K562 (cell line): ENCODE results near the gene EHD2. TPM values are rescaled to one million over a fixed set of nuclear protein-coding genes. Genes with fewer than 3 reads are reported as not detected.

Experiments
- ATAC-seq: fragments of 200-7000 bp; cut with Tn5 transposase; 3 replicates; pipeline ENCODE4 v1.9.1; 2020; ENCODE audit warnings: moderate library complexity
- BruUV-seq: library from RNA; stranded (reverse); fragments of 400-500 nt; replicated peaks from 2 replicates; lab custom pipeline; 2021; lab: Mats Ljungman, UMichigan
- CTCF ChIA-PET: fragments of 300-600 bp; formaldehyde crosslinking; extraction: SDS; loops from one replicate; lab custom pipeline; 2021; ENCODE audit warnings: low intra/inter-chr PET ratio; lab: Yijun Ruan, JAX
- POLR2A ChIA-PET: fragments of 300-600, 350-650 bp; sonication (Branson Sonifier 250); formaldehyde crosslinking; extraction: SDS; loops from one replicate; lab custom pipeline; 2021; ENCODE audit warnings: antibody characterized with exemption, inconsistent platforms; lab: Yijun Ruan, JAX
- DNase-seq, 4 experiments: peaks; one replicate each; pipeline versions ENCODE4 v3.0.0 to v3.0.0-alpha.2; 2011 to 2018; ENCODE audit warnings: low spot score in 3 of 4, mixed read lengths in 3 of 4; ENCODE audit errors: extremely low read depth in 1 of 4
- FAIRE-seq: peaks from 2 replicates; lab custom pipeline; 2011; peaks lifted over from hg19 to GRCh38; lab: Jason Lieb, UNC
- H2AFZ ChIP-seq: 2 replicates; pipeline ENCODE4 v1.6.0; 2011; ENCODE audit warnings: low read depth, low read length, control low read depth, inconsistent platforms
- H3K27ac ChIP-seq: fragments of 200-600 bp; 3 replicates; pipeline ENCODE4 v1.8.0; 2011; ENCODE audit warnings: low read depth, mild to moderate bottlenecking, control low read depth, inconsistent platforms, low read length, moderate library complexity, mixed read lengths; ENCODE audit errors: extremely low read depth
- H3K27me3 ChIP-seq, 2 experiments: fragments of 300-600 bp in 1 of 2; 2 replicates in 1 of 2; 3 replicates in 1 of 2; pipeline versions ENCODE4 v1.6.0 to v1.8.0; 2011; ENCODE audit warnings: inconsistent platforms in 2 of 2, low read length in 2 of 2, mild to moderate bottlenecking in 1 of 2, mixed read lengths in 1 of 2, moderate library complexity in 1 of 2; ENCODE audit not compliant: control insufficient read depth in 2 of 2, insufficient read depth in 2 of 2
- H3K36me3 ChIP-seq: fragments of 300-600 bp; 3 replicates; pipeline ENCODE4 v1.8.0; 2011; ENCODE audit warnings: mild to moderate bottlenecking, low read length, inconsistent platforms; ENCODE audit not compliant: control insufficient read depth, insufficient read depth
- H3K4me1 ChIP-seq, 2 experiments: fragments of 200-600 bp in 1 of 2; replicated peaks in 1 of 2; 2 replicates in 1 of 2; 3 replicates in 1 of 2; pipeline versions ENCODE4 v1.5.1 to v1.8.0; 2011; ENCODE audit warnings: inconsistent platforms in 2 of 2, low read length in 2 of 2, mild to moderate bottlenecking in 1 of 2, mixed read lengths in 1 of 2, moderate library complexity in 1 of 2; ENCODE audit not compliant: control insufficient read depth in 2 of 2, insufficient read depth in 2 of 2
- H3K4me2 ChIP-seq: 2 replicates; pipeline ENCODE4 v1.6.1; 2011; ENCODE audit warnings: low read length, control low read depth, inconsistent platforms, mixed read lengths; ENCODE audit not compliant: insufficient read depth
- H3K4me3 ChIP-seq: fragments of 200-600 bp; sonication (generic), shearing (Covaris generic); 2 replicates; pipeline ENCODE4 v1.5.1; 2016; ENCODE audit warnings: control low read depth, inconsistent platforms
- H3K79me2 ChIP-seq: fragments of 200-600 bp; 3 replicates; pipeline ENCODE4 v1.8.0; 2011; ENCODE audit warnings: low read length, inconsistent platforms; ENCODE audit not compliant: control insufficient read depth, insufficient read depth
- H3K9ac ChIP-seq, 2 experiments: 2 replicates each; pipeline versions ENCODE4 v1.6.0 to v1.6.1; 2011; ENCODE audit warnings: low read depth in 2 of 2, low read length in 2 of 2, control low read depth in 1 of 2, inconsistent platforms in 1 of 2, mild to moderate bottlenecking in 1 of 2, mixed read lengths in 1 of 2; ENCODE audit not compliant: insufficient read depth in 1 of 2
- H3K9me1 ChIP-seq: one replicate; pipeline ENCODE4 v1.6.0; 2011; ENCODE audit warnings: inconsistent platforms, mild to moderate bottlenecking, low read length, moderate library complexity; ENCODE audit not compliant: control insufficient read depth, insufficient read depth
- H3K9me3 ChIP-seq: replicated peaks from 2 replicates; pipeline ENCODE4 v1.5.1; 2011; ENCODE audit warnings: low read depth, low read length, inconsistent platforms; ENCODE audit not compliant: control insufficient read depth, insufficient read depth
- H4K20me1 ChIP-seq: replicated peaks from 2 replicates; pipeline ENCODE4 v1.6.1; 2011; ENCODE audit warnings: low read length, inconsistent platforms, mixed read lengths; ENCODE audit not compliant: control insufficient read depth, insufficient read depth
- CEBPG ChIP-seq, 3 experiments: fragments of 200-800 bp in 1 of 3; sonication (Bioruptor generic) in 1 of 3; sonication (generic) in 1 of 3; formaldehyde crosslinking in 1 of 3; IDR thresholded peaks in 2 of 3; conservative IDR thresholded peaks in 1 of 3; 2 replicates each; pipeline versions ENCODE4 v1.6.1 to v1.8.0; 2016 to 2022; ENCODE audit warnings: missing compliant biosample characterization in 2 of 3, missing genetic modification characterization in 2 of 3, mild to moderate bottlenecking in 1 of 3, missing genetic modification reagents in 1 of 3
- NEUROD1 ChIP-seq: fragments of 150-350 bp; IDR thresholded peaks from 2 replicates; pipeline ENCODE4 v1.6.1; 2014; ENCODE audit warnings: borderline replicate concordance, low read length, low read depth; ENCODE audit not compliant: partially characterized antibody
- NR1H2 ChIP-seq: sonication (generic); formaldehyde crosslinking; IDR thresholded peaks from 2 replicates; pipeline ENCODE4 v1.4.0; 2020; ENCODE audit warnings: mild to moderate bottlenecking, missing genetic modification reagents
- NUFIP1 ChIP-seq: fragments of 450-650 bp; IDR thresholded peaks from 2 replicates; pipeline ENCODE4 v1.6.1; 2018; ENCODE audit not compliant: partially characterized antibody
- PREB ChIP-seq: sonication (generic); formaldehyde crosslinking; IDR thresholded peaks from 2 replicates; pipeline ENCODE4 v1.8.1; 2023; ENCODE audit warnings: mild to moderate bottlenecking, missing genetic modification reagents
- TFAM ChIP-seq: fragments of 250-450 bp; sonication (Bioruptor Pico); conservative IDR thresholded peaks from 2 replicates; pipeline ENCODE4 v1.5.0; 2021; ENCODE audit warnings: mild to moderate bottlenecking, moderate library complexity
- ZBTB33 ChIP-seq: sonication (generic); formaldehyde crosslinking; IDR thresholded peaks from 2 replicates; pipeline ENCODE4 v1.8.1; 2023; ENCODE audit warnings: mild to moderate bottlenecking, missing genetic modification reagents
- ZNF280A ChIP-seq: fragments of 450-650 bp; IDR thresholded peaks from 2 replicates; pipeline ENCODE4 v1.6.1; 2018; ENCODE audit warnings: mild to moderate bottlenecking, low read depth; ENCODE audit not compliant: partially characterized antibody
- WGBS: fragments of 100-300 bp; shearing (Covaris generic); methylation state at CpG from one replicate; pipeline ENCODE4 v1.1.6; 2016; ENCODE audit warnings: low coverage, mixed read lengths; ENCODE audit not compliant: insufficient coverage; ENCODE audit errors: missing lambda C conversion rate; 5-methylcytosine and 5-hydroxymethylcytosine counted together
- in situ Hi-C: fragments of 300-500 bp; cut with MboI; formaldehyde crosslinking; loops from 4 replicates; pipeline ENCODE4 v1.15.0; 2018; ENCODE audit warnings: inconsistent platforms, mixed read lengths
- intact Hi-C: fragments of 100-400 bp; cut with micrococcal nuclease; formaldehyde crosslinking; loops from 2 replicates; pipeline ENCODE4 v1.14.2; 2022
- polyA plus RNA-seq, 8 experiments: library from polyadenylated mRNA; depleted of rRNA in 4 of 8; stranded (reverse) in 5 of 8; unstranded in 3 of 8; fragments of >200 nt; fragmentation: Nextera tagmentation in 2 of 8; fragmentation: Illumina TruSeq in 1 of 8; extraction: Ambion mirVana in 2 of 8; extraction: Trizol in 1 of 8; gene quantifications; 2 replicates each; pipeline versions ENCODE4 v1.2.1 to v1.2.3, GENCODE V29; 2011 to 2014; ENCODE audit warnings: inconsistent platforms in 1 of 8, missing spikeins in 1 of 8
- total RNA-seq, 7 experiments: library from RNA; depleted of rRNA in 6 of 7; stranded (reverse); fragments of >200 nt in 6 of 7; fragmentation: Illumina TruSeq in 2 of 7; extraction: Trizol in 2 of 7; gene quantifications; 2 replicates each; pipeline versions ENCODE4 v1.2.1 to v1.2.3, GENCODE V29; 2011 to 2021; ENCODE audit warnings: low replicate concordance in 1 of 7

The EHD2 gene
- total and polyA plus RNA-seq, 9 of the 15 experiments (the other 6 are each of a cell fraction or from before 2014, with no cell fraction given), result 1.7 to 32.2 (median 3.0) TPM

GRCh38 chr19:47701717-47702552, 11.3 kb upstream of the EHD2 start:
- Histone ChIP-seq H3K9ac (no peak overlapping the region), H3K4me3 (no peak overlapping the region), H3K9me3 (no peaks in the 10 kb centered on the region), H3K36me3 (peaks cover 27% of the 10 kb centered on the region; the same call in 2 of the 3 replicates), H3K9me1 (no peaks in the 10 kb centered on the region), H3K4me1 (peaks cover 0 to 15% of the 10 kb centered on the region in 2 experiments; a peak in 1 of 5 replicates), H3K27ac (no peak overlapping the region)
- 96% methylated on average over 21 of the region's 91 CpGs for WGBS
- no peak for FAIRE-seq
- no TSS peak for BruUV-seq
- CTCF ChIA-PET, result interaction anchor here (5.6 kb wide), 1 partner anchor 265 kb away, joined by 79 read pairs; no protein-coding TSS in a partner anchor
- intact Hi-C loops (no loop called here), in situ Hi-C loops (no loop called here)
- TF ChIP-seq NUFIP1 (no peak), TFAM (CRISPR knock-in tag) (no peak), CEBPG (CRISPR knock-in tag; IDR thresholded peaks at IDR 0.05) (no peak), CEBPG (tag; conservative IDR thresholded peaks at IDR 0.05 in 1 of 2, IDR thresholded peaks at IDR 0.05 in 1 of 2) (no peak), ZBTB33 (CRISPR knock-in tag) (peak; percentile 72; the same call in 1 of the 2 replicates), NR1H2 (no peak), ZNF280A (no peak), NEUROD1 (no peak), PREB (CRISPR knock-in tag) (no peak)
- TF ChIP-seq, all 486 proteins: peak for 1
- H4K20me1 ChIP-seq, result no peaks in the 10 kb centered on the region
- ATAC-seq, result no peak
- DNase-seq, result no peak
- no peaks in the 10 kb centered on the region for H3K27me3 ChIP-seq
- H3K79me2 ChIP-seq, result no peaks in the 10 kb centered on the region
- POLR2A ChIA-PET, result interaction anchor here (0.6 kb wide), 1 partner anchor 266 kb away, joined by 3 read pairs; no protein-coding TSS in a partner anchor
- no peak overlapping the region for H3K4me2 ChIP-seq
- H2AFZ ChIP-seq, result no peak overlapping the region
